GM23338 (cell line): ENCODE results near the gene DEXI. TPM values are rescaled to one million over a fixed set of nuclear protein-coding genes. Genes with fewer than 3 reads are reported as not detected.

Experiments used
- ATAC-seq: fragments of 200-7000 bp; cut with Tn5 transposase; 3 replicates; pipeline ENCODE4 v1.9.1; 2020
- DNase-seq: peaks from one replicate; pipeline ENCODE4 v3.0.0-alpha.2; 2015; ENCODE audit warnings: low spot score
- H2AFZ ChIP-seq: fragments of 200-600 bp; sonication (generic); 2 replicates; pipeline ENCODE4 v1.8.0; 2016; ENCODE audit warnings: antibody characterized with exemption, mild to moderate bottlenecking, moderate library complexity
- H3F3A ChIP-seq: fragments of 200-600 bp; sonication (generic); replicated peaks from 2 replicates; pipeline ENCODE4 v1.8.0; 2017; ENCODE audit warnings: antibody characterized with exemption, mixed run types, low read depth
- H3K27ac ChIP-seq: fragments of 200-600 bp; sonication (generic); 2 replicates; pipeline ENCODE4 v1.6.1; 2016; ENCODE audit warnings: low read depth
- H3K27me3 ChIP-seq: fragments of 200-600 bp; sonication (generic); 2 replicates; pipeline ENCODE4 v1.8.0; 2016; ENCODE audit warnings: mild to moderate bottlenecking, mixed run types, moderate library complexity; ENCODE audit not compliant: insufficient read depth
- H3K36me3 ChIP-seq: fragments of 200-600 bp; sonication (generic); 2 replicates; pipeline ENCODE4 v1.8.0; 2016; ENCODE audit warnings: mild to moderate bottlenecking; ENCODE audit not compliant: insufficient read depth
- H3K4me1 ChIP-seq: fragments of 200-600 bp; sonication (generic); 2 replicates; pipeline ENCODE4 v1.8.0; 2016; ENCODE audit warnings: mild to moderate bottlenecking, moderate library complexity; ENCODE audit not compliant: insufficient read depth
- H3K4me2 ChIP-seq: fragments of 200-600 bp; sonication (generic); 2 replicates; pipeline ENCODE4 v1.7.1; 2017; ENCODE audit warnings: mixed run types
- H3K4me3 ChIP-seq: fragments of 200-600 bp; sonication (generic); 2 replicates; pipeline ENCODE4 v1.6.1; 2016; ENCODE audit warnings: mixed run types
- H3K79me2 ChIP-seq: fragments of 200-600 bp; sonication (generic); replicated peaks from 2 replicates; pipeline ENCODE4 v1.8.0; 2017; ENCODE audit warnings: mild to moderate bottlenecking; ENCODE audit not compliant: insufficient read depth
- H3K9me2 ChIP-seq: fragments of 200-600 bp; sonication (generic); 2 replicates; pipeline ENCODE4 v1.8.0; 2017; ENCODE audit not compliant: insufficient read depth
- H4K20me1 ChIP-seq: fragments of 200-600 bp; sonication (generic); replicated peaks from 2 replicates; pipeline ENCODE4 v1.8.0; 2017; ENCODE audit warnings: mild to moderate bottlenecking; ENCODE audit not compliant: insufficient read depth
- H3K27ac Mint-ChIP-seq: 2 replicates; pipeline ENCODE4 v1.8.0; 2020; ENCODE audit warnings: inconsistent platforms, mild to moderate bottlenecking, moderate library complexity, mixed read lengths
- H3K27me3 Mint-ChIP-seq: 3 replicates; pipeline ENCODE4 v1.8.0; 2022; ENCODE audit warnings: low read depth, mild to moderate bottlenecking, moderate library complexity, mixed read lengths, inconsistent platforms; ENCODE audit not compliant: insufficient read depth, poor library complexity
- H3K36me3 Mint-ChIP-seq: 3 replicates; pipeline ENCODE4 v1.8.0; 2021; ENCODE audit warnings: low read depth, mild to moderate bottlenecking, inconsistent platforms, moderate library complexity, mixed read lengths
- H3K4me1 Mint-ChIP-seq: 3 replicates; pipeline ENCODE4 v1.8.0; 2020; ENCODE audit warnings: mild to moderate bottlenecking, inconsistent platforms, mixed read lengths
- H3K4me3 Mint-ChIP-seq: 3 replicates; pipeline ENCODE4 v1.8.0; 2021; ENCODE audit warnings: moderate library complexity, mild to moderate bottlenecking, inconsistent platforms, mixed read lengths
- H3K9me3 Mint-ChIP-seq: 3 replicates; pipeline ENCODE4 v1.8.0; 2020; ENCODE audit warnings: moderate library complexity, mild to moderate bottlenecking, inconsistent platforms, mixed read lengths
- CREB1 ChIP-seq: fragments of 250-450 bp; sonication (Bioruptor Pico); IDR thresholded peaks from 2 replicates; pipeline ENCODE4 v1.5.0; 2020; ENCODE audit warnings: low read depth, mild to moderate bottlenecking, moderate library complexity
- EZH2phosphoT487 ChIP-seq: fragments of 200-600 bp; sonication (generic); IDR thresholded peaks from one replicate; pipeline ENCODE4 v1.8.1; 2018; ENCODE audit warnings: antibody characterized with exemption; ENCODE audit not compliant: unreplicated experiment
- POLR2AphosphoS5 ChIP-seq: IDR thresholded peaks from 2 replicates; pipeline ENCODE4 v1.6.1; 2016; ENCODE audit warnings: antibody characterized with exemption, low read depth
- ZNF114 ChIP-seq: fragments of 250-450 bp; sonication (Bioruptor Pico); IDR thresholded peaks from 2 replicates; pipeline ENCODE4 v1.5.0; 2020; ENCODE audit warnings: mild to moderate bottlenecking, moderate library complexity
- ZNF331 ChIP-seq: fragments of 250-450 bp; sonication (Bioruptor Pico); IDR thresholded peaks from 2 replicates; pipeline ENCODE4 v1.5.0; 2020; ENCODE audit warnings: low read depth, mild to moderate bottlenecking, moderate library complexity
- polyA plus RNA-seq: library from polyadenylated mRNA; unstranded; fragments of >200 nt; fragmentation: Nextera tagmentation; extraction: Ambion mirVana; gene quantifications from 2 replicates; pipeline ENCODE4 v1.2.1, GENCODE V29; 2016
- total RNA-seq: library from RNA; depleted of rRNA; stranded (reverse); fragments of >200 nt; shearing (Covaris generic); gene quantifications from 2 replicates; pipeline ENCODE4 v1.2.3, GENCODE V29; 2014
- TF ChIP-seq, protein P1 (sequence below): fragments of 250-450 bp; sonication (Bioruptor Pico); IDR thresholded peaks from 2 replicates; pipeline ENCODE4 v1.5.0; 2020; ENCODE audit warnings: mild to moderate bottlenecking, moderate library complexity
- TF ChIP-seq, protein P2 (sequence below): IDR thresholded peaks from one replicate; pipeline ENCODE4 v1.6.1; 2018; ENCODE audit warnings: antibody characterized with exemption; ENCODE audit not compliant: unreplicated experiment
- TF ChIP-seq, protein P3 (sequence below): IDR thresholded peaks from 2 replicates; pipeline ENCODE4 v1.6.1; 2016; ENCODE audit warnings: antibody characterized with exemption

Gene DEXI
- total and polyA plus RNA-seq, 2 experiments from 2014 or later = 26.5 to 58.2 TPM

DNA sequence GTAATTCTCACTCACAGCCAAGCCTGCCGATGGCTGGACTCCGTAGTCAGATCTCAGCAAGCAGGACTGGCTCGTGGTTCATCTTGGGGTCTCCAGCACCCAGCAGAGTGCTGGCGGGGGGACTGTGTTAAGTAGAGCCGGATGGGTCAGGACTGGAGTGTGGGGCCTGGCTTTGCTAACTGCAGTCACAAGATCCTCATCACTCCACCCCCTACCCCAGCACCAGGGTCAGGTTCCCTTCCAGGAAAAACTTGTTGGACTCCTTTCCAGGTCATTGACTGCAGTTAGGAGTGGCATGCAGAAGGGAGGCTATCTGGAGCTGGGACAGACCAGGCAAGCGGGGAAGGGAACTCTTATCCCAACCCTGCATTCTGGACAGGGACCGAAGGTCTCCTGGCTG lies 59.3 kb downstream of the DEXI start:
- Mint-ChIP-seq H3K27me3 (peaks cover 23% of the 10 kb centered on the region), H3K4me3 (no peak overlapping the region), H3K36me3 (no peaks in the 10 kb centered on the region), H3K9me3 (peaks cover 2% of the 10 kb centered on the region; the same call in 1 of the 3 replicates), H3K4me1 (peaks cover 9% of the 10 kb centered on the region), H3K27ac (no peak overlapping the region)
- no peaks in the 10 kb centered on the region for H3K79me2 ChIP-seq
- no peaks in the 10 kb centered on the region for H3K36me3 ChIP-seq
- no peak overlapping the region for H3K4me2 ChIP-seq
- TF ChIP-seq, protein P1, sequence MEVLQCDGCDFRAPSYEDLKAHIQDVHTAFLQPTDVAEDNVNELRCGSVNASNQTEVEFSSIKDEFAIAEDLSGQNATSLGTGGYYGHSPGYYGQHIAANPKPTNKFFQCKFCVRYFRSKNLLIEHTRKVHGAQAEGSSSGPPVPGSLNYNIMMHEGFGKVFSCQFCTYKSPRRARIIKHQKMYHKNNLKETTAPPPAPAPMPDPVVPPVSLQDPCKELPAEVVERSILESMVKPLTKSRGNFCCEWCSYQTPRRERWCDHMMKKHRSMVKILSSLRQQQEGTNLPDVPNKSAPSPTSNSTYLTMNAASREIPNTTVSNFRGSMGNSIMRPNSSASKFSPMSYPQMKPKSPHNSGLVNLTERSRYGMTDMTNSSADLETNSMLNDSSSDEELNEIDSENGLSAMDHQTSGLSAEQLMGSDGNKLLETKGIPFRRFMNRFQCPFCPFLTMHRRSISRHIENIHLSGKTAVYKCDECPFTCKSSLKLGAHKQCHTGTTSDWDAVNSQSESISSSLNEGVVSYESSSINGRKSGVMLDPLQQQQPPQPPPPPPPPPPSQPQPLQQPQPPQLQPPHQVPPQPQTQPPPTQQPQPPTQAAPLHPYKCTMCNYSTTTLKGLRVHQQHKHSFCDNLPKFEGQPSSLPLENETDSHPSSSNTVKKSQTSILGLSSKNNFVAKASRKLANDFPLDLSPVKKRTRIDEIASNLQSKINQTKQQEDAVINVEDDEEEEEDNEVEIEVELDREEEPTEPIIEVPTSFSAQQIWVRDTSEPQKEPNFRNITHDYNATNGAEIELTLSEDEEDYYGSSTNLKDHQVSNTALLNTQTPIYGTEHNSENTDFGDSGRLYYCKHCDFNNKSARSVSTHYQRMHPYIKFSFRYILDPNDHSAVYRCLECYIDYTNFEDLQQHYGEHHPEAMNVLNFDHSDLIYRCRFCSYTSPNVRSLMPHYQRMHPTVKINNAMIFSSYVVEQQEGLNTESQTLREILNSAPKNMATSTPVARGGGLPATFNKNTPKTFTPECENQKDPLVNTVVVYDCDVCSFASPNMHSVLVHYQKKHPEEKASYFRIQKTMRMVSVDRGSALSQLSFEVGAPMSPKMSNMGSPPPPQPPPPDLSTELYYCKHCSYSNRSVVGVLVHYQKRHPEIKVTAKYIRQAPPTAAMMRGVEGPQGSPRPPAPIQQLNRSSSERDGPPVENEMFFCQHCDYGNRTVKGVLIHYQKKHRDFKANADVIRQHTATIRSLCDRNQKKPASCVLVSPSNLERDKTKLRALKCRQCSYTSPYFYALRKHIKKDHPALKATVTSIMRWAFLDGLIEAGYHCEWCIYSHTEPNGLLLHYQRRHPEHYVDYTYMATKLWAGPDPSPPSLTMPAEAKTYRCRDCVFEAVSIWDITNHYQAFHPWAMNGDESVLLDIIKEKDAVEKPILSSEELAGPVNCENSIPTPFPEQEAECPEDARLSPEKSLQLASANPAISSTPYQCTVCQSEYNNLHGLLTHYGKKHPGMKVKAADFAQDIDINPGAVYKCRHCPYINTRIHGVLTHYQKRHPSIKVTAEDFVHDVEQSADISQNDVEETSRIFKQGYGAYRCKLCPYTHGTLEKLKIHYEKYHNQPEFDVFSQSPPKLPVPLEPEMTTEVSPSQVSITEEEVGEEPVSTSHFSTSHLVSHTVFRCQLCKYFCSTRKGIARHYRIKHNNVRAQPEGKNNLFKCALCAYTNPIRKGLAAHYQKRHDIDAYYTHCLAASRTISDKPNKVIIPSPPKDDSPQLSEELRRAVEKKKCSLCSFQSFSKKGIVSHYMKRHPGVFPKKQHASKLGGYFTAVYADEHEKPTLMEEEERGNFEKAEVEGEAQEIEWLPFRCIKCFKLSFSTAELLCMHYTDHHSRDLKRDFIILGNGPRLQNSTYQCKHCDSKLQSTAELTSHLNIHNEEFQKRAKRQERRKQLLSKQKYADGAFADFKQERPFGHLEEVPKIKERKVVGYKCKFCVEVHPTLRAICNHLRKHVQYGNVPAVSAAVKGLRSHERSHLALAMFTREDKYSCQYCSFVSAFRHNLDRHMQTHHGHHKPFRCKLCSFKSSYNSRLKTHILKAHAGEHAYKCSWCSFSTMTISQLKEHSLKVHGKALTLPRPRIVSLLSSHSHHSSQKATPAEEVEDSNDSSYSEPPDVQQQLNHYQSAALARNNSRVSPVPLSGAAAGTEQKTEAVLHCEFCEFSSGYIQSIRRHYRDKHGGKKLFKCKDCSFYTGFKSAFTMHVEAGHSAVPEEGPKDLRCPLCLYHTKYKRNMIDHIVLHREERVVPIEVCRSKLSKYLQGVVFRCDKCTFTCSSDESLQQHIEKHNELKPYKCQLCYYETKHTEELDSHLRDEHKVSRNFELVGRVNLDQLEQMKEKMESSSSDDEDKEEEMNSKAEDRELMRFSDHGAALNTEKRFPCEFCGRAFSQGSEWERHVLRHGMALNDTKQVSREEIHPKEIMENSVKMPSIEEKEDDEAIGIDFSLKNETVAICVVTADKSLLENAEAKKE = no peak
- TF ChIP-seq, protein P2, sequence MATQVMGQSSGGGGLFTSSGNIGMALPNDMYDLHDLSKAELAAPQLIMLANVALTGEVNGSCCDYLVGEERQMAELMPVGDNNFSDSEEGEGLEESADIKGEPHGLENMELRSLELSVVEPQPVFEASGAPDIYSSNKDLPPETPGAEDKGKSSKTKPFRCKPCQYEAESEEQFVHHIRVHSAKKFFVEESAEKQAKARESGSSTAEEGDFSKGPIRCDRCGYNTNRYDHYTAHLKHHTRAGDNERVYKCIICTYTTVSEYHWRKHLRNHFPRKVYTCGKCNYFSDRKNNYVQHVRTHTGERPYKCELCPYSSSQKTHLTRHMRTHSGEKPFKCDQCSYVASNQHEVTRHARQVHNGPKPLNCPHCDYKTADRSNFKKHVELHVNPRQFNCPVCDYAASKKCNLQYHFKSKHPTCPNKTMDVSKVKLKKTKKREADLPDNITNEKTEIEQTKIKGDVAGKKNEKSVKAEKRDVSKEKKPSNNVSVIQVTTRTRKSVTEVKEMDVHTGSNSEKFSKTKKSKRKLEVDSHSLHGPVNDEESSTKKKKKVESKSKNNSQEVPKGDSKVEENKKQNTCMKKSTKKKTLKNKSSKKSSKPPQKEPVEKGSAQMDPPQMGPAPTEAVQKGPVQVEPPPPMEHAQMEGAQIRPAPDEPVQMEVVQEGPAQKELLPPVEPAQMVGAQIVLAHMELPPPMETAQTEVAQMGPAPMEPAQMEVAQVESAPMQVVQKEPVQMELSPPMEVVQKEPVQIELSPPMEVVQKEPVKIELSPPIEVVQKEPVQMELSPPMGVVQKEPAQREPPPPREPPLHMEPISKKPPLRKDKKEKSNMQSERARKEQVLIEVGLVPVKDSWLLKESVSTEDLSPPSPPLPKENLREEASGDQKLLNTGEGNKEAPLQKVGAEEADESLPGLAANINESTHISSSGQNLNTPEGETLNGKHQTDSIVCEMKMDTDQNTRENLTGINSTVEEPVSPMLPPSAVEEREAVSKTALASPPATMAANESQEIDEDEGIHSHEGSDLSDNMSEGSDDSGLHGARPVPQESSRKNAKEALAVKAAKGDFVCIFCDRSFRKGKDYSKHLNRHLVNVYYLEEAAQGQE = no peak
- TF ChIP-seq, protein P3, sequence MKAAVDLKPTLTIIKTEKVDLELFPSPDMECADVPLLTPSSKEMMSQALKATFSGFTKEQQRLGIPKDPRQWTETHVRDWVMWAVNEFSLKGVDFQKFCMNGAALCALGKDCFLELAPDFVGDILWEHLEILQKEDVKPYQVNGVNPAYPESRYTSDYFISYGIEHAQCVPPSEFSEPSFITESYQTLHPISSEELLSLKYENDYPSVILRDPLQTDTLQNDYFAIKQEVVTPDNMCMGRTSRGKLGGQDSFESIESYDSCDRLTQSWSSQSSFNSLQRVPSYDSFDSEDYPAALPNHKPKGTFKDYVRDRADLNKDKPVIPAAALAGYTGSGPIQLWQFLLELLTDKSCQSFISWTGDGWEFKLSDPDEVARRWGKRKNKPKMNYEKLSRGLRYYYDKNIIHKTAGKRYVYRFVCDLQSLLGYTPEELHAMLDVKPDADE = no peak
- TF ChIP-seq EZH2phosphoT487 = no peak
- TF ChIP-seq ZNF114 = no peak
- TF ChIP-seq ZNF331 (CRISPR knock-in tag) = no peak
- TF ChIP-seq POLR2AphosphoS5 = no peak
- no peak for TF ChIP-seq CREB1 (CRISPR knock-in tag)
- H3F3A ChIP-seq = no peaks in the 10 kb centered on the region
- H3K27ac ChIP-seq = no peak overlapping the region
- H2AFZ ChIP-seq = no peak overlapping the region
- no peak overlapping the region for H3K4me3 ChIP-seq
- H4K20me1 ChIP-seq = no peaks in the 10 kb centered on the region
- peaks cover 11% of the 10 kb centered on the region; the same call in 1 of the 2 replicates for H3K4me1 ChIP-seq
- peaks cover 35% of the 10 kb centered on the region for H3K27me3 ChIP-seq
- peak; percentile 3 for DNase-seq
- no peak; the same call in 1 of the 3 replicates for ATAC-seq
- no peaks in the 10 kb centered on the region for H3K9me2 ChIP-seq
